IMR-90 (cell line): ENCODE data around the gene GPC4.

ENCODE experiments used
- BHLHE40 ChIP-seq: fragments of 150-350 bp; IDR thresholded peaks from 2 replicates; pipeline ENCODE4 v1.6.1; 2016; ENCODE audit warnings: mild to moderate bottlenecking, low read depth, low read length
- CEBPB ChIP-seq: IDR thresholded peaks from 2 replicates; pipeline ENCODE4 v1.6.1; 2012; ENCODE audit warnings: low read depth, low read length, improper control_type of control experiment
- CTCF ChIP-seq: conservative IDR thresholded peaks from 2 replicates; pipeline ENCODE4 v1.5.1; 2012; ENCODE audit warnings: mild to moderate bottlenecking, low read depth, low read length, improper control_type of control experiment
- FOS ChIP-seq: fragments of 150-350 bp; IDR thresholded peaks from 2 replicates; pipeline ENCODE4 v1.6.1; 2016; ENCODE audit warnings: low read depth, low read length
- MAFK ChIP-seq: IDR thresholded peaks from 2 replicates; pipeline ENCODE4 v1.6.1; 2012; ENCODE audit warnings: low read depth, low read length, improper control_type of control experiment
- POLR2A ChIP-seq: IDR thresholded peaks from 2 replicates; pipeline ENCODE4 v1.6.1; 2012; ENCODE audit warnings: mild to moderate bottlenecking, low read depth, low read length
- RAD21 ChIP-seq: IDR thresholded peaks from 2 replicates; pipeline ENCODE4 v1.6.1; 2012; ENCODE audit warnings: low read length, improper control_type of control experiment
- RCOR1 ChIP-seq: IDR thresholded peaks from 2 replicates; pipeline ENCODE4 v1.6.1; 2012; ENCODE audit warnings: mild to moderate bottlenecking, low read length, improper control_type of control experiment; ENCODE audit not compliant: insufficient replicate concordance
- SMC3 ChIP-seq: fragments of 150-350 bp; IDR thresholded peaks from 2 replicates; pipeline ENCODE4 v1.6.1; 2016; ENCODE audit warnings: low read depth, mild to moderate bottlenecking, antibody characterized with exemption, low read length, moderate library complexity

- TF ChIP-seq CTCF (no peak), MAFK (peak; percentile 82), BHLHE40 (no peak), POLR2A (no peak), CEBPB (no peak), SMC3 (no peak), RCOR1 (no peak), FOS (no peak), RAD21 (no peak)
Measured at GRCh38 chrX:133410550-133410949, 4.7 kb downstream of the GPC4 start.
